Measurements from ENCODE around the gene GTF2I.
"Not testable (repeated sequence)": the region's sequence is repeated elsewhere in the genome, so short reads cannot be mapped to it uniquely, and the experiment has no call there.

The GTF2I gene

GRCh38 chr7:74722153-74722552, 64.6 kb downstream of the GTF2I start:
- Mint-ChIP-seq H3K9me3 (no peaks in the 10 kb centered on the region), H3K4me1 (peaks cover 6% of the 10 kb centered on the region), H3K27ac (peak overlapping the region in 1 of 3 experiments; percentile 30), H3K36me3 (ENCODE audit: low read depth) (peaks cover 59% of the 10 kb centered on the region), H3K4me3 (no peak overlapping the region), H3K27me3 (ENCODE audit: low read depth) (no peaks in the 10 kb centered on the region)
- TF ChIP-seq CTCF (IDR thresholded peaks at IDR 0.05; ENCODE audit: unreplicated experiment in 3 of 3) = no peak

GRCh38 chr7:74725840-74726239, 68.3 kb downstream of the GTF2I start:
- Mint-ChIP-seq H3K27ac (peak overlapping the region in 1 of 3 experiments; percentile 38), H3K4me1 (peaks cover 8% of the 10 kb centered on the region), H3K4me3 (no peak overlapping the region), H3K27me3 (ENCODE audit: low read depth) (no peaks in the 10 kb centered on the region), H3K36me3 (ENCODE audit: low read depth) (peaks cover 38% of the 10 kb centered on the region), H3K9me3 (no peaks in the 10 kb centered on the region)
- no peak for TF ChIP-seq CTCF (IDR thresholded peaks at IDR 0.05; ENCODE audit: unreplicated experiment in 3 of 3)

- H3K4me3 Mint-ChIP-seq = no peak overlapping the region
- H3K36me3 Mint-ChIP-seq (ENCODE audit: low read depth) = peaks cover 41% of the 10 kb centered on the region
- no peaks in the 10 kb centered on the region for H3K27me3 Mint-ChIP-seq (ENCODE audit: low read depth)
- no peaks in the 10 kb centered on the region for H3K9me3 Mint-ChIP-seq
- peak overlapping the region in 2 of 3 experiments; percentile 43 to 52 for H3K27ac Mint-ChIP-seq
- peaks cover 8% of the 10 kb centered on the region for H3K4me1 Mint-ChIP-seq
- no peak for TF ChIP-seq CTCF (IDR thresholded peaks at IDR 0.05; ENCODE audit: unreplicated experiment in 3 of 3)
Observed at GRCh38 chr7:74726309-74727101, 69.0 kb downstream of the GTF2I start.

- not testable (repeated sequence) for H3K4me3 Mint-ChIP-seq; H3K4me1 Mint-ChIP-seq; H3K9me3 Mint-ChIP-seq; H3K27ac Mint-ChIP-seq; H3K27me3 Mint-ChIP-seq (ENCODE audit: low read depth)
- peaks cover 24% of the 10 kb centered on the region for H3K36me3 Mint-ChIP-seq (ENCODE audit: low read depth)
Observed at GRCh38 chr7:74728686-74729085, 71.2 kb downstream of the GTF2I start.

- H3K36me3 Mint-ChIP-seq (ENCODE audit: low read depth) = peaks cover 16% of the 10 kb centered on the region
- not testable (repeated sequence) for H3K4me3 Mint-ChIP-seq; H3K27me3 Mint-ChIP-seq (ENCODE audit: low read depth); H3K9me3 Mint-ChIP-seq; H3K4me1 Mint-ChIP-seq; H3K27ac Mint-ChIP-seq
Observed at GRCh38 chr7:74730186-74730585, 72.7 kb downstream of the GTF2I start.

GRCh38 chr7:74739974-74740703, 82.6 kb downstream of the GTF2I start:
- H3K36me3 Mint-ChIP-seq (ENCODE audit: low read depth); H3K27me3 Mint-ChIP-seq (ENCODE audit: low read depth); H3K27ac Mint-ChIP-seq; H3K9me3 Mint-ChIP-seq; H3K4me3 Mint-ChIP-seq; H3K4me1 Mint-ChIP-seq: not testable (repeated sequence)

- H3K4me1 Mint-ChIP-seq; H3K4me3 Mint-ChIP-seq; H3K9me3 Mint-ChIP-seq; H3K27me3 Mint-ChIP-seq (ENCODE audit: low read depth); H3K36me3 Mint-ChIP-seq (ENCODE audit: low read depth); H3K27ac Mint-ChIP-seq: not testable (repeated sequence)
Observed at GRCh38 chr7:74743936-74744557, 86.5 kb downstream of the GTF2I start.

- H3K27me3 Mint-ChIP-seq (ENCODE audit: low read depth); H3K27ac Mint-ChIP-seq; H3K4me3 Mint-ChIP-seq: not testable (repeated sequence)
Observed at GRCh38 chr7:74753921-74754482, 96.5 kb downstream of the GTF2I start.

GRCh38 chr7:74756673-74757072, 99.2 kb downstream of the GTF2I start:
- not testable (repeated sequence) for H3K4me1 Mint-ChIP-seq; H3K4me3 Mint-ChIP-seq; H3K27ac Mint-ChIP-seq; H3K9me3 Mint-ChIP-seq; H3K27me3 Mint-ChIP-seq (ENCODE audit: low read depth); H3K36me3 Mint-ChIP-seq (ENCODE audit: low read depth)

More at GRCh38 chr7:74753921-74754482, 96.5 kb downstream of the GTF2I start:
- not testable (repeated sequence) for H3K36me3 Mint-ChIP-seq (ENCODE audit: low read depth); H3K4me1 Mint-ChIP-seq; H3K9me3 Mint-ChIP-seq

GRCh38 chr7:74758268-74758667, 100.8 kb downstream of the GTF2I start:
- H3K36me3 Mint-ChIP-seq (ENCODE audit: low read depth); H3K9me3 Mint-ChIP-seq; H3K27ac Mint-ChIP-seq; H3K4me1 Mint-ChIP-seq; H3K27me3 Mint-ChIP-seq (ENCODE audit: low read depth); H3K4me3 Mint-ChIP-seq: not testable (repeated sequence)

- not testable (repeated sequence) for H3K9me3 Mint-ChIP-seq; H3K27ac Mint-ChIP-seq; H3K4me1 Mint-ChIP-seq; H3K36me3 Mint-ChIP-seq (ENCODE audit: low read depth); H3K27me3 Mint-ChIP-seq (ENCODE audit: low read depth); H3K4me3 Mint-ChIP-seq
Observed at GRCh38 chr7:74758982-74759381, 101.5 kb downstream of the GTF2I start.
